GM23338 (cell line): ENCODE data around the gene DNAH10. TPM values are rescaled to one million over a fixed set of nuclear protein-coding genes. Genes with fewer than 3 reads are reported as not detected.

ENCODE experiments used
- ATAC-seq: fragments of 200-7000 bp; cut with Tn5 transposase; 3 replicates; pipeline ENCODE4 v1.9.1; 2020
- DNase-seq: peaks from one replicate; pipeline ENCODE4 v3.0.0-alpha.2; 2015; ENCODE audit warnings: low spot score
- H2AFZ ChIP-seq: fragments of 200-600 bp; sonication (generic); 2 replicates; pipeline ENCODE4 v1.8.0; 2016; ENCODE audit warnings: antibody characterized with exemption, mild to moderate bottlenecking, moderate library complexity
- H3F3A ChIP-seq: fragments of 200-600 bp; sonication (generic); replicated peaks from 2 replicates; pipeline ENCODE4 v1.8.0; 2017; ENCODE audit warnings: antibody characterized with exemption, mixed run types, low read depth
- H3K27ac ChIP-seq: fragments of 200-600 bp; sonication (generic); 2 replicates; pipeline ENCODE4 v1.6.1; 2016; ENCODE audit warnings: low read depth
- H3K27me3 ChIP-seq: fragments of 200-600 bp; sonication (generic); 2 replicates; pipeline ENCODE4 v1.8.0; 2016; ENCODE audit warnings: mild to moderate bottlenecking, mixed run types, moderate library complexity; ENCODE audit not compliant: insufficient read depth
- H3K36me3 ChIP-seq: fragments of 200-600 bp; sonication (generic); 2 replicates; pipeline ENCODE4 v1.8.0; 2016; ENCODE audit warnings: mild to moderate bottlenecking; ENCODE audit not compliant: insufficient read depth
- H3K4me1 ChIP-seq: fragments of 200-600 bp; sonication (generic); 2 replicates; pipeline ENCODE4 v1.8.0; 2016; ENCODE audit warnings: mild to moderate bottlenecking, moderate library complexity; ENCODE audit not compliant: insufficient read depth
- H3K4me2 ChIP-seq: fragments of 200-600 bp; sonication (generic); 2 replicates; pipeline ENCODE4 v1.7.1; 2017; ENCODE audit warnings: mixed run types
- H3K4me3 ChIP-seq: fragments of 200-600 bp; sonication (generic); 2 replicates; pipeline ENCODE4 v1.6.1; 2016; ENCODE audit warnings: mixed run types
- H3K79me2 ChIP-seq: fragments of 200-600 bp; sonication (generic); replicated peaks from 2 replicates; pipeline ENCODE4 v1.8.0; 2017; ENCODE audit warnings: mild to moderate bottlenecking; ENCODE audit not compliant: insufficient read depth
- H3K9me2 ChIP-seq: fragments of 200-600 bp; sonication (generic); 2 replicates; pipeline ENCODE4 v1.8.0; 2017; ENCODE audit not compliant: insufficient read depth
- H4K20me1 ChIP-seq: fragments of 200-600 bp; sonication (generic); replicated peaks from 2 replicates; pipeline ENCODE4 v1.8.0; 2017; ENCODE audit warnings: mild to moderate bottlenecking; ENCODE audit not compliant: insufficient read depth
- H3K27ac Mint-ChIP-seq: 2 replicates; pipeline ENCODE4 v1.8.0; 2020; ENCODE audit warnings: inconsistent platforms, mild to moderate bottlenecking, moderate library complexity, mixed read lengths
- H3K27me3 Mint-ChIP-seq: 3 replicates; pipeline ENCODE4 v1.8.0; 2022; ENCODE audit warnings: low read depth, mild to moderate bottlenecking, moderate library complexity, mixed read lengths, inconsistent platforms; ENCODE audit not compliant: insufficient read depth, poor library complexity
- H3K36me3 Mint-ChIP-seq: 3 replicates; pipeline ENCODE4 v1.8.0; 2021; ENCODE audit warnings: low read depth, mild to moderate bottlenecking, inconsistent platforms, moderate library complexity, mixed read lengths
- H3K4me1 Mint-ChIP-seq: 3 replicates; pipeline ENCODE4 v1.8.0; 2020; ENCODE audit warnings: mild to moderate bottlenecking, inconsistent platforms, mixed read lengths
- H3K4me3 Mint-ChIP-seq: 3 replicates; pipeline ENCODE4 v1.8.0; 2021; ENCODE audit warnings: moderate library complexity, mild to moderate bottlenecking, inconsistent platforms, mixed read lengths
- H3K9me3 Mint-ChIP-seq: 3 replicates; pipeline ENCODE4 v1.8.0; 2020; ENCODE audit warnings: moderate library complexity, mild to moderate bottlenecking, inconsistent platforms, mixed read lengths
- CREB1 ChIP-seq: fragments of 250-450 bp; sonication (Bioruptor Pico); IDR thresholded peaks from 2 replicates; pipeline ENCODE4 v1.5.0; 2020; ENCODE audit warnings: low read depth, mild to moderate bottlenecking, moderate library complexity
- EZH2 ChIP-seq: fragments of 200-600 bp; sonication (generic); IDR thresholded peaks from one replicate; pipeline ENCODE4 v1.8.0; 2017; ENCODE audit warnings: antibody characterized with exemption, mild to moderate bottlenecking, low read depth; ENCODE audit not compliant: unreplicated experiment
- EZH2phosphoT487 ChIP-seq: fragments of 200-600 bp; sonication (generic); IDR thresholded peaks from one replicate; pipeline ENCODE4 v1.8.1; 2018; ENCODE audit warnings: antibody characterized with exemption; ENCODE audit not compliant: unreplicated experiment
- JUNB ChIP-seq: IDR thresholded peaks from one replicate; pipeline ENCODE4 v1.6.1; 2016; ENCODE audit warnings: antibody characterized with exemption; ENCODE audit not compliant: unreplicated experiment
- NANOG ChIP-seq: IDR thresholded peaks from 2 replicates; pipeline ENCODE4 v1.6.1; 2016; ENCODE audit warnings: antibody characterized with exemption, borderline replicate concordance
- POLR2AphosphoS5 ChIP-seq: IDR thresholded peaks from 2 replicates; pipeline ENCODE4 v1.6.1; 2016; ENCODE audit warnings: antibody characterized with exemption, low read depth
- STAT1 ChIP-seq: IDR thresholded peaks from one replicate; pipeline ENCODE4 v1.6.1; 2016; ENCODE audit warnings: antibody characterized with exemption; ENCODE audit not compliant: unreplicated experiment
- ZNF114 ChIP-seq: fragments of 250-450 bp; sonication (Bioruptor Pico); IDR thresholded peaks from 2 replicates; pipeline ENCODE4 v1.5.0; 2020; ENCODE audit warnings: mild to moderate bottlenecking, moderate library complexity
- ZNF331 ChIP-seq: fragments of 250-450 bp; sonication (Bioruptor Pico); IDR thresholded peaks from 2 replicates; pipeline ENCODE4 v1.5.0; 2020; ENCODE audit warnings: low read depth, mild to moderate bottlenecking, moderate library complexity
- polyA plus RNA-seq: library from polyadenylated mRNA; unstranded; fragments of >200 nt; fragmentation: Nextera tagmentation; extraction: Ambion mirVana; gene quantifications from 2 replicates; pipeline ENCODE4 v1.2.1, GENCODE V29; 2016
- total RNA-seq: library from RNA; depleted of rRNA; stranded (reverse); fragments of >200 nt; shearing (Covaris generic); gene quantifications from 2 replicates; pipeline ENCODE4 v1.2.3, GENCODE V29; 2014
- TF ChIP-seq, protein P1 (sequence below), 2 experiments: fragments of 200-600 bp in 1 of 2; sonication (generic) in 1 of 2; conservative IDR thresholded peaks; 2 replicates each; pipeline versions ENCODE4 v1.5.1 to v1.6.1; 2016 to 2017; ENCODE audit warnings: antibody characterized with exemption in 2 of 2, low read depth in 2 of 2, mild to moderate bottlenecking in 2 of 2, moderate library complexity in 1 of 2
- TF ChIP-seq, protein P2 (sequence below): fragments of 250-450 bp; sonication (Bioruptor Pico); IDR thresholded peaks from 2 replicates; pipeline ENCODE4 v1.5.0; 2020; ENCODE audit warnings: mild to moderate bottlenecking, moderate library complexity
- TF ChIP-seq, protein P3 (sequence below): IDR thresholded peaks from 2 replicates; pipeline ENCODE4 v1.6.1; 2016; ENCODE audit warnings: antibody characterized with exemption
- TF ChIP-seq, protein P4 (sequence below): IDR thresholded peaks from one replicate; pipeline ENCODE4 v1.6.1; 2018; ENCODE audit warnings: antibody characterized with exemption; ENCODE audit not compliant: unreplicated experiment

The DNAH10 gene
- total and polyA plus RNA-seq, 2 experiments from 2014 or later = 0.03 TPM

DNA sequence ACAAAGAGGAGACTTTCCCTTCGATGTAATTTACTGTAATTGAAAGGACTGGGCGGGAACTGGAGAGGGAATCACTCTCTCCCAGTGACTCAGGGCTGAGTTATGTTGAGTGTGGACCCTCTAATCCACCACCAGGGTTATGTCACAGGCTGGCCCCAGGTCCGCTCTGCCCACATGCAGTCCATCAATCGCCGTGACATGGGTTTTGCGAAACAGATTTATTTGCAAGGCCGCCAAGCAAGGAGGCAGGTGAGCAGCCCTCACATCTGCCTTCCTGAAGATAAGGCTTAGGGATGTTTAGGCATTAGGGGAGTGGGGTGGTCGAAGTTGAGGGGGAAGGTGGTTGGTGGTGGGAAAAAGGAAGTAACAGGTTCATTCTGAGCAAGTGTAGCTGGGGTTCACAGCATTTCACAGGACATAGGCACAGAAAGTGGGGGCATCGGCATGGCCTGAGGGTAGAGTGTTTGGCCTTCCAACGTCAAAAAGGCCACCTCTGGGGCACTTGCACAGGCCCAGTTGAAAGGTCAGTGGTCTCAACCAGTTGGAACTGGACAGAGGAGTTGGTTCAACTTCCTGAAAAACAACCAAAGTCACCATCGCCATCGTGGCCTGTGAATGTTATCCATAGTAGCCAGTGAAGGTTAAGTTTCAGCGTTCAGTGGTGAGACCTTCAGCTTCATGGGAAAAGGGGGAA is 66.9 kb downstream of the DNAH10 start:
- no peaks in the 10 kb centered on the region for H3K27me3 ChIP-seq

More for the DNA sequence above, 66.9 kb downstream of the DNAH10 start:
- Histone ChIP-seq H3K4me1 (no peaks in the 10 kb centered on the region), H4K20me1 (no peaks in the 10 kb centered on the region), H3K9me2 (no peaks in the 10 kb centered on the region), H3K36me3 (no peaks in the 10 kb centered on the region; the same call in 1 of the 2 replicates), H3K4me3 (no peak overlapping the region), H3K4me2 (no peak overlapping the region), H3K79me2 (no peaks in the 10 kb centered on the region), H3K27ac (no peak overlapping the region), H2AFZ (no peak overlapping the region), H3F3A (no peaks in the 10 kb centered on the region)
- Mint-ChIP-seq H3K4me3 (no peak overlapping the region), H3K36me3 (peaks cover 2% of the 10 kb centered on the region; the same call in 2 of the 3 replicates), H3K9me3 (peaks cover 55% of the 10 kb centered on the region), H3K27me3 (peaks cover 7% of the 10 kb centered on the region), H3K27ac (no peak overlapping the region), H3K4me1 (no peaks in the 10 kb centered on the region; the same call in 2 of the 3 replicates)
- DNase-seq = no peak
- no peak for TF ChIP-seq POLR2AphosphoS5
- no peak for TF ChIP-seq STAT1
- TF ChIP-seq EZH2phosphoT487 = no peak
- TF ChIP-seq, protein P1, sequence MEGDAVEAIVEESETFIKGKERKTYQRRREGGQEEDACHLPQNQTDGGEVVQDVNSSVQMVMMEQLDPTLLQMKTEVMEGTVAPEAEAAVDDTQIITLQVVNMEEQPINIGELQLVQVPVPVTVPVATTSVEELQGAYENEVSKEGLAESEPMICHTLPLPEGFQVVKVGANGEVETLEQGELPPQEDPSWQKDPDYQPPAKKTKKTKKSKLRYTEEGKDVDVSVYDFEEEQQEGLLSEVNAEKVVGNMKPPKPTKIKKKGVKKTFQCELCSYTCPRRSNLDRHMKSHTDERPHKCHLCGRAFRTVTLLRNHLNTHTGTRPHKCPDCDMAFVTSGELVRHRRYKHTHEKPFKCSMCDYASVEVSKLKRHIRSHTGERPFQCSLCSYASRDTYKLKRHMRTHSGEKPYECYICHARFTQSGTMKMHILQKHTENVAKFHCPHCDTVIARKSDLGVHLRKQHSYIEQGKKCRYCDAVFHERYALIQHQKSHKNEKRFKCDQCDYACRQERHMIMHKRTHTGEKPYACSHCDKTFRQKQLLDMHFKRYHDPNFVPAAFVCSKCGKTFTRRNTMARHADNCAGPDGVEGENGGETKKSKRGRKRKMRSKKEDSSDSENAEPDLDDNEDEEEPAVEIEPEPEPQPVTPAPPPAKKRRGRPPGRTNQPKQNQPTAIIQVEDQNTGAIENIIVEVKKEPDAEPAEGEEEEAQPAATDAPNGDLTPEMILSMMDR (conservative IDR thresholded peaks at IDR 0.05; ENCODE audit: low read depth in 2 of 2) = no peak
- TF ChIP-seq, protein P2, sequence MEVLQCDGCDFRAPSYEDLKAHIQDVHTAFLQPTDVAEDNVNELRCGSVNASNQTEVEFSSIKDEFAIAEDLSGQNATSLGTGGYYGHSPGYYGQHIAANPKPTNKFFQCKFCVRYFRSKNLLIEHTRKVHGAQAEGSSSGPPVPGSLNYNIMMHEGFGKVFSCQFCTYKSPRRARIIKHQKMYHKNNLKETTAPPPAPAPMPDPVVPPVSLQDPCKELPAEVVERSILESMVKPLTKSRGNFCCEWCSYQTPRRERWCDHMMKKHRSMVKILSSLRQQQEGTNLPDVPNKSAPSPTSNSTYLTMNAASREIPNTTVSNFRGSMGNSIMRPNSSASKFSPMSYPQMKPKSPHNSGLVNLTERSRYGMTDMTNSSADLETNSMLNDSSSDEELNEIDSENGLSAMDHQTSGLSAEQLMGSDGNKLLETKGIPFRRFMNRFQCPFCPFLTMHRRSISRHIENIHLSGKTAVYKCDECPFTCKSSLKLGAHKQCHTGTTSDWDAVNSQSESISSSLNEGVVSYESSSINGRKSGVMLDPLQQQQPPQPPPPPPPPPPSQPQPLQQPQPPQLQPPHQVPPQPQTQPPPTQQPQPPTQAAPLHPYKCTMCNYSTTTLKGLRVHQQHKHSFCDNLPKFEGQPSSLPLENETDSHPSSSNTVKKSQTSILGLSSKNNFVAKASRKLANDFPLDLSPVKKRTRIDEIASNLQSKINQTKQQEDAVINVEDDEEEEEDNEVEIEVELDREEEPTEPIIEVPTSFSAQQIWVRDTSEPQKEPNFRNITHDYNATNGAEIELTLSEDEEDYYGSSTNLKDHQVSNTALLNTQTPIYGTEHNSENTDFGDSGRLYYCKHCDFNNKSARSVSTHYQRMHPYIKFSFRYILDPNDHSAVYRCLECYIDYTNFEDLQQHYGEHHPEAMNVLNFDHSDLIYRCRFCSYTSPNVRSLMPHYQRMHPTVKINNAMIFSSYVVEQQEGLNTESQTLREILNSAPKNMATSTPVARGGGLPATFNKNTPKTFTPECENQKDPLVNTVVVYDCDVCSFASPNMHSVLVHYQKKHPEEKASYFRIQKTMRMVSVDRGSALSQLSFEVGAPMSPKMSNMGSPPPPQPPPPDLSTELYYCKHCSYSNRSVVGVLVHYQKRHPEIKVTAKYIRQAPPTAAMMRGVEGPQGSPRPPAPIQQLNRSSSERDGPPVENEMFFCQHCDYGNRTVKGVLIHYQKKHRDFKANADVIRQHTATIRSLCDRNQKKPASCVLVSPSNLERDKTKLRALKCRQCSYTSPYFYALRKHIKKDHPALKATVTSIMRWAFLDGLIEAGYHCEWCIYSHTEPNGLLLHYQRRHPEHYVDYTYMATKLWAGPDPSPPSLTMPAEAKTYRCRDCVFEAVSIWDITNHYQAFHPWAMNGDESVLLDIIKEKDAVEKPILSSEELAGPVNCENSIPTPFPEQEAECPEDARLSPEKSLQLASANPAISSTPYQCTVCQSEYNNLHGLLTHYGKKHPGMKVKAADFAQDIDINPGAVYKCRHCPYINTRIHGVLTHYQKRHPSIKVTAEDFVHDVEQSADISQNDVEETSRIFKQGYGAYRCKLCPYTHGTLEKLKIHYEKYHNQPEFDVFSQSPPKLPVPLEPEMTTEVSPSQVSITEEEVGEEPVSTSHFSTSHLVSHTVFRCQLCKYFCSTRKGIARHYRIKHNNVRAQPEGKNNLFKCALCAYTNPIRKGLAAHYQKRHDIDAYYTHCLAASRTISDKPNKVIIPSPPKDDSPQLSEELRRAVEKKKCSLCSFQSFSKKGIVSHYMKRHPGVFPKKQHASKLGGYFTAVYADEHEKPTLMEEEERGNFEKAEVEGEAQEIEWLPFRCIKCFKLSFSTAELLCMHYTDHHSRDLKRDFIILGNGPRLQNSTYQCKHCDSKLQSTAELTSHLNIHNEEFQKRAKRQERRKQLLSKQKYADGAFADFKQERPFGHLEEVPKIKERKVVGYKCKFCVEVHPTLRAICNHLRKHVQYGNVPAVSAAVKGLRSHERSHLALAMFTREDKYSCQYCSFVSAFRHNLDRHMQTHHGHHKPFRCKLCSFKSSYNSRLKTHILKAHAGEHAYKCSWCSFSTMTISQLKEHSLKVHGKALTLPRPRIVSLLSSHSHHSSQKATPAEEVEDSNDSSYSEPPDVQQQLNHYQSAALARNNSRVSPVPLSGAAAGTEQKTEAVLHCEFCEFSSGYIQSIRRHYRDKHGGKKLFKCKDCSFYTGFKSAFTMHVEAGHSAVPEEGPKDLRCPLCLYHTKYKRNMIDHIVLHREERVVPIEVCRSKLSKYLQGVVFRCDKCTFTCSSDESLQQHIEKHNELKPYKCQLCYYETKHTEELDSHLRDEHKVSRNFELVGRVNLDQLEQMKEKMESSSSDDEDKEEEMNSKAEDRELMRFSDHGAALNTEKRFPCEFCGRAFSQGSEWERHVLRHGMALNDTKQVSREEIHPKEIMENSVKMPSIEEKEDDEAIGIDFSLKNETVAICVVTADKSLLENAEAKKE (CRISPR knock-in tag) = no peak
- TF ChIP-seq, protein P3, sequence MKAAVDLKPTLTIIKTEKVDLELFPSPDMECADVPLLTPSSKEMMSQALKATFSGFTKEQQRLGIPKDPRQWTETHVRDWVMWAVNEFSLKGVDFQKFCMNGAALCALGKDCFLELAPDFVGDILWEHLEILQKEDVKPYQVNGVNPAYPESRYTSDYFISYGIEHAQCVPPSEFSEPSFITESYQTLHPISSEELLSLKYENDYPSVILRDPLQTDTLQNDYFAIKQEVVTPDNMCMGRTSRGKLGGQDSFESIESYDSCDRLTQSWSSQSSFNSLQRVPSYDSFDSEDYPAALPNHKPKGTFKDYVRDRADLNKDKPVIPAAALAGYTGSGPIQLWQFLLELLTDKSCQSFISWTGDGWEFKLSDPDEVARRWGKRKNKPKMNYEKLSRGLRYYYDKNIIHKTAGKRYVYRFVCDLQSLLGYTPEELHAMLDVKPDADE = no peak
- TF ChIP-seq ZNF114 = no peak
- no peak for TF ChIP-seq JUNB
- no peak for TF ChIP-seq NANOG
- TF ChIP-seq EZH2 = no peak
- TF ChIP-seq ZNF331 (CRISPR knock-in tag) = no peak
- TF ChIP-seq CREB1 = no peak
- TF ChIP-seq, protein P4, sequence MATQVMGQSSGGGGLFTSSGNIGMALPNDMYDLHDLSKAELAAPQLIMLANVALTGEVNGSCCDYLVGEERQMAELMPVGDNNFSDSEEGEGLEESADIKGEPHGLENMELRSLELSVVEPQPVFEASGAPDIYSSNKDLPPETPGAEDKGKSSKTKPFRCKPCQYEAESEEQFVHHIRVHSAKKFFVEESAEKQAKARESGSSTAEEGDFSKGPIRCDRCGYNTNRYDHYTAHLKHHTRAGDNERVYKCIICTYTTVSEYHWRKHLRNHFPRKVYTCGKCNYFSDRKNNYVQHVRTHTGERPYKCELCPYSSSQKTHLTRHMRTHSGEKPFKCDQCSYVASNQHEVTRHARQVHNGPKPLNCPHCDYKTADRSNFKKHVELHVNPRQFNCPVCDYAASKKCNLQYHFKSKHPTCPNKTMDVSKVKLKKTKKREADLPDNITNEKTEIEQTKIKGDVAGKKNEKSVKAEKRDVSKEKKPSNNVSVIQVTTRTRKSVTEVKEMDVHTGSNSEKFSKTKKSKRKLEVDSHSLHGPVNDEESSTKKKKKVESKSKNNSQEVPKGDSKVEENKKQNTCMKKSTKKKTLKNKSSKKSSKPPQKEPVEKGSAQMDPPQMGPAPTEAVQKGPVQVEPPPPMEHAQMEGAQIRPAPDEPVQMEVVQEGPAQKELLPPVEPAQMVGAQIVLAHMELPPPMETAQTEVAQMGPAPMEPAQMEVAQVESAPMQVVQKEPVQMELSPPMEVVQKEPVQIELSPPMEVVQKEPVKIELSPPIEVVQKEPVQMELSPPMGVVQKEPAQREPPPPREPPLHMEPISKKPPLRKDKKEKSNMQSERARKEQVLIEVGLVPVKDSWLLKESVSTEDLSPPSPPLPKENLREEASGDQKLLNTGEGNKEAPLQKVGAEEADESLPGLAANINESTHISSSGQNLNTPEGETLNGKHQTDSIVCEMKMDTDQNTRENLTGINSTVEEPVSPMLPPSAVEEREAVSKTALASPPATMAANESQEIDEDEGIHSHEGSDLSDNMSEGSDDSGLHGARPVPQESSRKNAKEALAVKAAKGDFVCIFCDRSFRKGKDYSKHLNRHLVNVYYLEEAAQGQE = no peak
- ATAC-seq = no peak
